Omental fat pad (tissue), 4 donors: ENCODE measurements around the gene BICD1. TPM values are rescaled to one million over a fixed set of nuclear protein-coding genes. Genes with fewer than 3 reads are reported as not detected.

Source experiments
- ATAC-seq: fragments of 150-250 bp; one replicate; pipeline ENCODE4 v1.9.1; 2016; ENCODE audit warnings: mild to moderate bottlenecking, moderate library complexity; ENCODE audit not compliant: low FRiP score
- DNase-seq: peaks from one replicate; pipeline ENCODE4 v3.0.0-alpha.2; 2019; ENCODE audit warnings: low spot score
- total RNA-seq, 4 donors: library from RNA; depleted of rRNA; stranded (reverse); fragments of >200 nt; gene quantifications; one replicate each; pipeline ENCODE4 v1.1.0, GENCODE V29; 2016
- TF ChIP-seq, protein P1 (sequence below), 3 donors: fragments of 450-650 bp; IDR thresholded peaks; one replicate each; pipeline ENCODE4 v1.5.1; 2016 to 2017; ENCODE audit warnings: antibody characterized with exemption in 3 of 3, mild to moderate bottlenecking in 3 of 3, moderate library complexity in 2 of 3

Gene BICD1
- total RNA-seq, 4 donors from 2014 or later: 8.0 to 19.2 (median 9.1) TPM

DNA sequence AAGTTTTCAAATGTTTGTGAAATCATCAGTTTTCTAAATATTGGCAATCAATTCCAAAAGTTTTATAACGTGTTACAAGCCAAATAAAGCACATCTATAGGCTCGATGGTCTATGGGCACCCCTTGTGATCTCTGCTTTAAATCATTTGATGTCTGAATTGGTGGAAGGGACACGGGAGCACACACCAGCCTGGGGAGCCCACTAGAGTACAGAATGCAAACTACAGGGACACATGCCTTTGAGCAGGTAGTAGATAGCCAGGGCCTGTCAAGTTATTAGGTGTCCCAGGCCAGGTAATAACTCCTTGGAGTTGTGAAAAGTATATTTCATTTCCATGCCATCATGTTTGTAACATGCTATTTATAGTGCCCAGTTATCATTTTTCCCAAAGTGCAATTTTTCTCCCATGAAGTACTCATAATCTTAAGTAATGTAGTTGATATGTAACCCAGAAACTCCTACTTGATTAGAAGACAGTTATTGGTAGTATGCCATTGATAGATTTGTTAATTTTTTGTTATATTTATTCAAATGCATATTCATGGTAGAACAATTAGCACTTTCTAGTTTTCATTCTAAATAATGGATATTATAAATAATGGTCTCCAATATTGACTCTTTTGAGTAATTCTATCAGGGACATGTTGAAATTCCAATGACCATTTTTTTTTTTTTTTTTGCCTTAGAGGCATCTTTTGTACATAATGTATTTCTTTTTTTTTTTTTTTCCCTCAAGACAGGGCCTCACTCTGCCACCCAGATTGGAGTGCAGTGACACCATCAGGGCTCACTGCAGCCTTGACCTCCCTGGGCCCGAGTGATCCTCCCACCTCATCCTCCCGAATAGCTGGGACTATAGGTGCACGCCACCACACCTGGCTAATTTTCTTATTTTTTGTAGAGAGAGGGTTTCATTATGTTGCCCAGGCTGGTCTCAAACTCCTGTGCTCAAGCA lies 195.8 kb downstream of the BICD1 start:
- DNase-seq (no peak), ATAC-seq (no peak)
- TF ChIP-seq, protein P1, sequence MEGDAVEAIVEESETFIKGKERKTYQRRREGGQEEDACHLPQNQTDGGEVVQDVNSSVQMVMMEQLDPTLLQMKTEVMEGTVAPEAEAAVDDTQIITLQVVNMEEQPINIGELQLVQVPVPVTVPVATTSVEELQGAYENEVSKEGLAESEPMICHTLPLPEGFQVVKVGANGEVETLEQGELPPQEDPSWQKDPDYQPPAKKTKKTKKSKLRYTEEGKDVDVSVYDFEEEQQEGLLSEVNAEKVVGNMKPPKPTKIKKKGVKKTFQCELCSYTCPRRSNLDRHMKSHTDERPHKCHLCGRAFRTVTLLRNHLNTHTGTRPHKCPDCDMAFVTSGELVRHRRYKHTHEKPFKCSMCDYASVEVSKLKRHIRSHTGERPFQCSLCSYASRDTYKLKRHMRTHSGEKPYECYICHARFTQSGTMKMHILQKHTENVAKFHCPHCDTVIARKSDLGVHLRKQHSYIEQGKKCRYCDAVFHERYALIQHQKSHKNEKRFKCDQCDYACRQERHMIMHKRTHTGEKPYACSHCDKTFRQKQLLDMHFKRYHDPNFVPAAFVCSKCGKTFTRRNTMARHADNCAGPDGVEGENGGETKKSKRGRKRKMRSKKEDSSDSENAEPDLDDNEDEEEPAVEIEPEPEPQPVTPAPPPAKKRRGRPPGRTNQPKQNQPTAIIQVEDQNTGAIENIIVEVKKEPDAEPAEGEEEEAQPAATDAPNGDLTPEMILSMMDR (IDR thresholded peaks at IDR 0.05): no peak

DNA sequence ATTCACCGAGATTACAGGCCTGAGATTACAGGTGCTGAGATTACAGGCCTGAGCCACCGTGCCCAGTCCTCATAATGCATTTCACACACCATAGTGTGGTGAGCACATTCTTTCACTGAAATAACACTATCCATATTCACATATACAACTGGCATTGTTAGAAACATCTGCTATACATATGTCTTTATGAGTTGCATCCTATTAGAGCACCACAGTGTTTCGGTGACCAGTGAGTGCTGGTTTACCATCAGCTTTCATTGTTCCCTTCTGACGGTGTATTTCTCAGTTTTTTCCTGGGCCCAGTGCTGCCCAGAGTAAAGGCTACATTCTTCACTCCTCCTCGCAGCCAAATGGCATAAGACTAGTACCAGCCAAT lies 196.5 kb downstream of the BICD1 start:
- TF ChIP-seq, protein P1 (IDR thresholded peaks at IDR 0.05): no peak
- DNase-seq: no peak
- no peak for ATAC-seq

DNA sequence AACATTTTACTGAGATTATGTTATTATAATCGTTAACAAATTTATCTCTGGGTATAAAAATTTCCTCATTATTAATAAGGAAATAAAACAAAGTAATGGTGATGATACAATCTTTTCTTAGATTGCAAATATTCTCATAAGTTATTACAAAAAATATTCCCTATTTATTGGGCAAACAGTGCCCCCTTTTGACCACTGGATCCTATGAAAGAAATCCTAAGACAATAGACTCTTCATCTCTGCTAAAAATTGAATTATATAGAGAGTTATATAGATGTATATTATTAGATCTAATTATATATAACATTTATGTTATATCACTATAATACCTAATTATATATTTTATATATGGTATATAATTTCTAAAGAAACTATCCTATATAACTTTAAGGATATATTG lies 198.5 kb downstream of the BICD1 start:
- ATAC-seq (no peak), DNase-seq (no peak)
- TF ChIP-seq, protein P1 (IDR thresholded peaks at IDR 0.05): no peak

DNA sequence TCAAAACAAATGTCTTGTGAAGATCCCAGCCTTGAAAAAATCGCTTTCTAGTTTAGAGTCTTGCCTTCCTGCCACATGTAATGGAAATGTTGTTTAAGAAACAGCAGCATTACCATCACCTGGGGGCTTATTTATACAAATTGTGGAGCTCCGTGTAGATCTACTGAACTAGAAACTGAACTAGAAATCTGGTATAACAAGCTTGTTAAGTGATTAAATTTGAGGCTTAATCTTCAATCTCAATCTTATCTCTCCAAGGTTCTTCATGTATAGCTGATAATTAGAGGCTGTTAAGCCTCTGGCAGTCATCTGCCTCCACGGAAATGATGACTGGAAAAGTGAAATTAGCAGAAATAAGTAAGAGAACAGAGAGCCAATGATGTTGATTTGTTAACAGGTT lies 200.7 kb downstream of the BICD1 start:
- TF ChIP-seq, protein P1 (IDR thresholded peaks at IDR 0.05): no peak
- no peak for ATAC-seq

DNA sequence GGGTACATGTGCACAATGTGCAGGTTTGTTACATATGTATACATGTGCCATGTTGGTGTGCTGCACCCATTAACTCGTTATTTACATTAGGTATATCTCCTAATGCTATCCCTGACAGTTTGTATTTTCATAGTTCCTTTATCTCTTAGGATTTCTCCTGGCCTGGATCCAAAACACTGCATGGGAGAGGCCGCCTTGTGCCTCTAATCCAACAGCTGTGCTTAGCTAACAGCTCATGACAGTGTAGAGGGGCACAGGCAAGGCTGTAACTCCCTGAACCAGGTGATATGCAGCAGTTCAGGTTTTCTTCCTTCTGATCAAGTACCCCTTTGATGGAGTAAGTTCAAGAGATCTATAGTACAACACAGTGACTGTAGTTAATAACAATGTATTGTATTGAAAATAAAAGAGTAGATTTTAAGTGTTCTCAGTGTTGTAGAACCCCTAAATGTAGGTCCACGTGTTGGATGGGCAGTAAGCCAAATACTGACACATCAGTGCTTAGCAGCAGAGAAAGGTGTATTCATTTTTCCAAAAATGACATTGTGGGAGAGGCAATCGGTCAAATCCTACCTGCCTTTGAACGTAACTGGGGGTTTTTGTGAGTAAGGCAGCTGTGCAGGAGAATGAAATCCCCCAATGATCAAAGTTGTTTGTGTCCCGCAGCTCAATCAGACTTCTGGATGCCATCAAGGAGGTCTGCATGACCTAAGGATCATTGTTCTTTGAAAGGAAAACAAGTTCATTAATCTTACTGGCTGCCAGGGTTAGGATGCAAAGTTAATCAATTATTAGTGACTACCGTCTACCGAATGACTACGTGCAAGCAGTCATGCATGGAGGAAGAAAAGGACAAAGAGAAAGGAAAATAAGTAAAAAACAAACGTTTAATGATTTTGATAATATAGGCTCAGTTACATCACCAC lies 203.4 kb downstream of the BICD1 start:
- ATAC-seq (no peak), DNase-seq (no peak)
- TF ChIP-seq, protein P1 (IDR thresholded peaks at IDR 0.05): no peak

More for the DNA sequence above, 200.7 kb downstream of the BICD1 start:
- DNase-seq: no peak

DNA sequence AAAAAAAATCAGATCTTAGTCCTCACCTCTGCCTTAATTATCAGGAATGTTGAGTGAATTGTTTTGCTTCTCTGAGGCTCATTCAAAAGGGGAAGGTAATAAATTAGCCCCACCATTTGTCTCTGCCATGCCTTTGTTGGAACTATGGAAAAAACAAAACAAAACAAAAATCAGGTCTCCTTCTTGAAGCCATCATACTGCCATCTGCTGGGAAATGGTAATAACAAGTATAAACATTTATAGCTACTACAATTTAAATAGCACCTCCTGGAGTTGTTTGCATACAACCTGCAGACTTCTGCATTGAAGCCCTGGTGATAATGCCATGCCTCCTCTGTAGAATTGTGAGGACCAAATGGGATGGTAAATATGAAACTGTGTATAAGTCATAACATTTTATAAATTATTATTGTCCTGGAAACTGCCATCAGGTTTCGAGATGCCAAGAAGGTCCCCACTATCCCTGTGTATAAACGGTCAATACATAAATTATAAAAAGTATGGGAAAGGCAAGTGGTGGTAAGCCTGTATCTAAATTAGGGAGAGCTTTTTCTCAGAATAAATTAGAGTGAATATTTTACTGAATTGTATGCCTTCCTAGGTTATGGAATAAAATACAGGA lies 205.5 kb downstream of the BICD1 start:
- DNase-seq (no peak), ATAC-seq (no peak)
- TF ChIP-seq, protein P1 (IDR thresholded peaks at IDR 0.05): peak in 1 of 3 donors; percentile 24
